ENCODE measurements around the gene TMEM74B.
"Not testable (repeated sequence)": the region's sequence is repeated elsewhere in the genome, so short reads cannot be mapped to it uniquely, and the experiment has no call there.

Gene TMEM74B

DNA sequence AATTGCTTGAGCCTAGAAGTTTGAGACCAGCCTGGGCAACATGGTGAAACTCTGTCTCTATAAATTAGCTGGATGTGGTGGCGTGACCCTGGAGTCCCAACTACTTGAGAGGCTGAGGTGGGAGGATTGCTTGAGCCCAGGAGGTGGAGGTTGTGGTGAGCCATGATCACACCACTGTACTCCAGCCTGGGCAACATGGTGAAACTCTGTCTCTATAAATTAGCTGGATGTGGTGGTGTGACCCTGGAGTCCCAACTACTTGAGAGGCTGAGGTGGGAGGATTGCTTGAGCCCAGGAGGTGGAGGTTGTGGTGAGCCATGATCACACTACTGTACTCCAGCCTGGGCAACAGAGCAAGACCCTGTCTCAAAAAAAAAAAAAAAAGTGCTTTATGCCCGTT, 35.0 kb downstream of the TMEM74B start:
- not testable (repeated sequence) for H4K8ac ChIP-seq (ENCODE audit: low read depth, low read length); H3K56ac ChIP-seq (ENCODE audit: low read length); H3K23ac ChIP-seq (ENCODE audit: low read length); H3K36me3 ChIP-seq (ENCODE audit: control insufficient read depth, insufficient read depth, low read length); H2AK5ac ChIP-seq (ENCODE audit: low read length); H2BK5ac ChIP-seq (ENCODE audit: low read length); H2BK15ac ChIP-seq (replicated peaks; ENCODE audit: low read depth); H4K5ac ChIP-seq (ENCODE audit: low read length); H3K4me2 ChIP-seq (ENCODE audit: low read length); H3K27me3 ChIP-seq (ENCODE audit: insufficient read depth, low read length, poor library complexity); DNase-seq; H3K27ac ChIP-seq (ENCODE audit: low read depth, low read length); H2BK120ac ChIP-seq (ENCODE audit: low read depth, low read length); H3K18ac ChIP-seq (ENCODE audit: low read length); H3K4me3 ChIP-seq (ENCODE audit: low read length); H3K79me2 ChIP-seq (ENCODE audit: control insufficient read depth, insufficient read depth, low read length); H3K4me1 ChIP-seq (ENCODE audit: control insufficient read depth, low read depth, low read length); H3K9ac ChIP-seq (ENCODE audit: low read length); H3K4ac ChIP-seq (ENCODE audit: low read depth, low read length); H3K79me1 ChIP-seq (ENCODE audit: low read length)
- no CpG with 5 or more reads among the region's 2 CpGs for WGBS (ENCODE audit: extremely low coverage, insufficient coverage, low lambda C conversion rate)

DNA sequence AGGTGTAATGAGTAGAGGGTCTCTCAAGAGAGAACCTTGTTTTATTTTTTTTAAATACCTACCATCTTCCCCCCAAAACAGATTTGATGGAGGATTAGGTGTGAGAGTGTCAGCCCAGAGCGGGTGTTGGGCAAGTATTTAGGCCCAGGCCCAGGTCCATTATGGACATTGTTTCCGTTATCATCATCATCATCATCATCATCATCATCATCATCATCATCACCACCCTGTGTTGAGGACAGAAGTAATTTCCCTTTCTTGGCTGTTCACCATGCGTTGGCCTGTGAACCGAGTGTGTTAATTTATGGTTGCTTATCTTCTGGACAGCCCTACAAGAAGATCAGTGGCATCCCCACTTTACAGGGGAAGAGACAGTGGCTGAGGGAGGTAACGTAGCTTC, 37.8 kb downstream of the TMEM74B start:
- H3K4me1 ChIP-seq (ENCODE audit: control insufficient read depth, low read depth, low read length) = no peaks in the 10 kb centered on the region
- H3K56ac ChIP-seq (ENCODE audit: low read length) = no peak overlapping the region
- H3K4me3 ChIP-seq (ENCODE audit: low read length) = no peak overlapping the region
- H2BK5ac ChIP-seq (ENCODE audit: low read length) = no peak overlapping the region
- H2BK15ac ChIP-seq (replicated peaks; ENCODE audit: low read depth) = no peak overlapping the region
- peaks cover 4% of the 10 kb centered on the region for H3K36me3 ChIP-seq (ENCODE audit: control insufficient read depth, insufficient read depth, low read length)
- no peak overlapping the region for H4K8ac ChIP-seq (ENCODE audit: low read depth, low read length)
- H3K4ac ChIP-seq (ENCODE audit: low read depth, low read length) = no peak overlapping the region
- WGBS (ENCODE audit: extremely low coverage, insufficient coverage, low lambda C conversion rate) = no CpG with 5 or more reads among the region's 5 CpGs
- H2AK5ac ChIP-seq (ENCODE audit: low read length) = no peak overlapping the region
- H3K79me2 ChIP-seq (ENCODE audit: control insufficient read depth, insufficient read depth, low read length) = no peaks in the 10 kb centered on the region
- no peak overlapping the region for H3K27ac ChIP-seq (ENCODE audit: low read depth, low read length)
- H3K9ac ChIP-seq (ENCODE audit: low read length) = no peak overlapping the region
- no peak overlapping the region for H3K23ac ChIP-seq (ENCODE audit: low read length)
- H3K79me1 ChIP-seq (ENCODE audit: low read length) = peaks cover 5% of the 10 kb centered on the region
- no peak overlapping the region for H3K4me2 ChIP-seq (ENCODE audit: low read length)
- no peak overlapping the region for H4K5ac ChIP-seq (ENCODE audit: low read length)
- H2BK120ac ChIP-seq (ENCODE audit: low read depth, low read length) = no peak overlapping the region
- H3K27me3 ChIP-seq (ENCODE audit: insufficient read depth, low read length, poor library complexity) = no peaks in the 10 kb centered on the region
- H3K18ac ChIP-seq (ENCODE audit: low read length) = no peak overlapping the region
- DNase-seq = no peak

DNA sequence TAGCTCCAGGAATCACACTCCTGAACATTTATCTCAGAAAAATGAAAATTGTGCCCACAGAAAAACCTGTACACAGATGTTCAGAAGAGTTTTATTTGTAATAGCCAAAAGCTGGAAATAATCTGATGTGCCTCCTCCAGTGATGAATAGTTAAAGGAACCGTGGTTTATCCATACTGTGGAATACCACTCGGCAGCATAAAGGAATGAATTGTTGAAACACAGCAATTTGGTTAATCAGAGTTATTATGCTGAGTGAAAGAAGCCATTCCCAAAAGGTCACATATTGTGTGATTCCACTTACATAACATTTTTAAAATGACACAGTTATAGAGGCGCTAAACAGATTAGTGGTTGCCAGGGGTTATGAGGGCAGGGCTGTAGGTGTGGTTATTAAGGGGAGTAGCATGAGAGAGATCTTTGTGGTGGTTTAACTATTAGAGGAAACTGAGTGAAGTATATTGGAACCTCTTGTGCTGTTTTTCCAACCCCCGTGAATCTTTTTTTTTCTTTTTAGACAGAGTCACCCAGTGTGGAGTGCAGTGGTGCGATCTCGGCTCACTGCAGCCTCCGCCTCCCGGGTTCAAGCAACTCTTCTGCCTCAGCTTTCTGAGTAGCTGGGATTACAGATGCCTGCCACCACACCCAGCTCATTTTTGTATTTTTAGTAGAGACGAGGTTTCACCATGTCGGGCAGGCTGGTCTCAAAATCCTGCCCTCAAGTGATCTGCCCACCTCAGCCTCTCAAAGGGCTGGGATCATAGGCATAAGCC, 40.2 kb downstream of the TMEM74B start:
- no peak overlapping the region for H3K4ac ChIP-seq (ENCODE audit: low read depth, low read length)
- H3K27ac ChIP-seq (ENCODE audit: low read depth, low read length) = no peak overlapping the region
- H3K36me3 ChIP-seq (ENCODE audit: control insufficient read depth, insufficient read depth, low read length) = peaks cover 4% of the 10 kb centered on the region
- H3K4me3 ChIP-seq (ENCODE audit: low read length) = no peak overlapping the region
- H2BK5ac ChIP-seq (ENCODE audit: low read length) = no peak overlapping the region
- no peak overlapping the region for H3K23ac ChIP-seq (ENCODE audit: low read length)
- no peak overlapping the region for H2BK120ac ChIP-seq (ENCODE audit: low read depth, low read length)
- no peaks in the 10 kb centered on the region for H3K79me2 ChIP-seq (ENCODE audit: control insufficient read depth, insufficient read depth, low read length)
- H3K4me1 ChIP-seq (ENCODE audit: control insufficient read depth, low read depth, low read length) = no peaks in the 10 kb centered on the region
- H3K79me1 ChIP-seq (ENCODE audit: low read length) = peaks cover 2% of the 10 kb centered on the region
- no peak overlapping the region for H3K56ac ChIP-seq (ENCODE audit: low read length)
- H2AK5ac ChIP-seq (ENCODE audit: low read length) = no peak overlapping the region
- no CpG with 5 or more reads among the region's 10 CpGs for WGBS (ENCODE audit: extremely low coverage, insufficient coverage, low lambda C conversion rate)
- no peak overlapping the region for H2BK15ac ChIP-seq (replicated peaks; ENCODE audit: low read depth)
- DNase-seq = no peak
- H3K27me3 ChIP-seq (ENCODE audit: insufficient read depth, low read length, poor library complexity) = no peaks in the 10 kb centered on the region
- H3K4me2 ChIP-seq (ENCODE audit: low read length) = no peak overlapping the region
- no peak overlapping the region for H3K18ac ChIP-seq (ENCODE audit: low read length)
- H4K8ac ChIP-seq (ENCODE audit: low read depth, low read length) = no peak overlapping the region
- H4K5ac ChIP-seq (ENCODE audit: low read length) = no peak overlapping the region
- no peak overlapping the region for H3K9ac ChIP-seq (ENCODE audit: low read length)

DNA sequence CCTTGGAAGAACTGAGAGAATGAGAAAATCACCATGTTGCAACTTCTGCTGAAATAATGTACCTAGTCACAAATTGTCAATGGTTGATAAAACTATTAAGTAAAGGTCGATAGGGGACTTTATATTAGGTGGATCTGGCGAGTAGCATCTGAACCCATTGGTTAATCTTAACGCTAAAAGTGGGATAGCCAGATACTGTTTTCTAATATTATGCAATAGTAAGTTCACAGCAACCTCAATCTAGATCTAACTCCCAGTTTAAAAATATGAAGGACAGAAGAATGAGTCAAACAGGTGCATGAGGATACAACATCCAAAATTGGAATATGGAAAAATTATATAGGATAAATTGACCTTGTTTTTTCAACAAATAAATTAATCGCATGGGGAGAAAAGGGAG, 47.5 kb downstream of the TMEM74B start:
- H3K27me3 ChIP-seq (ENCODE audit: insufficient read depth, low read length, poor library complexity) = no peaks in the 10 kb centered on the region
- no peak overlapping the region for H3K4me2 ChIP-seq (ENCODE audit: low read length)
- peaks cover 3% of the 10 kb centered on the region for H3K79me1 ChIP-seq (ENCODE audit: low read length)
- no peak for DNase-seq
- no peak overlapping the region for H3K18ac ChIP-seq (ENCODE audit: low read length)
- no peak overlapping the region for H3K9ac ChIP-seq (ENCODE audit: low read length)
- no peak overlapping the region for H4K5ac ChIP-seq (ENCODE audit: low read length)
- no peak overlapping the region for H3K4ac ChIP-seq (ENCODE audit: low read depth, low read length)
- H2BK5ac ChIP-seq (ENCODE audit: low read length) = no peak overlapping the region
- H3K36me3 ChIP-seq (ENCODE audit: control insufficient read depth, insufficient read depth, low read length) = peaks cover 4% of the 10 kb centered on the region
- no peak overlapping the region for H3K4me3 ChIP-seq (ENCODE audit: low read length)
- H2BK15ac ChIP-seq (replicated peaks; ENCODE audit: low read depth) = no peak overlapping the region
- no peak overlapping the region for H3K23ac ChIP-seq (ENCODE audit: low read length)
- H3K27ac ChIP-seq (ENCODE audit: low read depth, low read length) = no peak overlapping the region
- no peak overlapping the region for H2AK5ac ChIP-seq (ENCODE audit: low read length)
- no peak overlapping the region for H3K56ac ChIP-seq (ENCODE audit: low read length)
- no peak overlapping the region for H4K8ac ChIP-seq (ENCODE audit: low read depth, low read length)
- WGBS (ENCODE audit: extremely low coverage, insufficient coverage, low lambda C conversion rate) = no CpG with 5 or more reads among the region's 4 CpGs
- no peak overlapping the region for H2BK120ac ChIP-seq (ENCODE audit: low read depth, low read length)
- no peaks in the 10 kb centered on the region for H3K79me2 ChIP-seq (ENCODE audit: control insufficient read depth, insufficient read depth, low read length)
- H3K4me1 ChIP-seq (ENCODE audit: control insufficient read depth, low read depth, low read length) = no peaks in the 10 kb centered on the region

DNA sequence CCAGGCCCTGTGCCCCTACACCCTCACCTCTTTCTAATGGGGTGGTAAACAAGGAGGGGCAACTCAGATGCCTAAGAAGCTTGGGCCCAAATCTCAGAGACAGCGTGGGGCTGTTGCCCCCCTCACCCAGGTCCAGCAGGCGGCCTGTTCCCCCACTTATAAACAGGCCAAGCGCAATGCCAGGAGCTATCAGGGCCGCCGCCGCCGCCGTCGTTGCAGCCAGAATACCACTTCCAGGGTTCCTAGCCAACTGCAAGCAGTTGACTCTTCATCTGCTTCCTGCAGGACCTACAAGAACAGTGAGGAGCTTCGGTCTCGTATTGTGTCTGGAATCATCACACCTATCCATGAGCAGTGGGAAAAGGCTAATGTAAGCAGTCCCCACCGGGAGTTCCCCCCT, 49.9 kb downstream of the TMEM74B start:
- H3K79me2 ChIP-seq (ENCODE audit: control insufficient read depth, insufficient read depth, low read length) = peaks cover 3% of the 10 kb centered on the region
- H3K23ac ChIP-seq (ENCODE audit: low read length) = no peak overlapping the region
- H4K8ac ChIP-seq (ENCODE audit: low read depth, low read length) = no peak overlapping the region
- H3K56ac ChIP-seq (ENCODE audit: low read length) = no peak overlapping the region
- no peak for DNase-seq
- H3K4me2 ChIP-seq (ENCODE audit: low read length) = no peak overlapping the region
- no peaks in the 10 kb centered on the region for H3K27me3 ChIP-seq (ENCODE audit: insufficient read depth, low read length, poor library complexity)
- no peak overlapping the region for H2AK5ac ChIP-seq (ENCODE audit: low read length)
- H2BK120ac ChIP-seq (ENCODE audit: low read depth, low read length) = no peak overlapping the region
- no CpG with 5 or more reads among the region's 12 CpGs for WGBS (ENCODE audit: extremely low coverage, insufficient coverage, low lambda C conversion rate)
- no peak overlapping the region for H3K27ac ChIP-seq (ENCODE audit: low read depth, low read length)
- H2BK5ac ChIP-seq (ENCODE audit: low read length) = no peak overlapping the region
- no peak overlapping the region for H3K4me3 ChIP-seq (ENCODE audit: low read length)
- no peak overlapping the region for H3K4ac ChIP-seq (ENCODE audit: low read depth, low read length)
- no peak overlapping the region for H2BK15ac ChIP-seq (replicated peaks; ENCODE audit: low read depth)
- no peaks in the 10 kb centered on the region for H3K4me1 ChIP-seq (ENCODE audit: control insufficient read depth, low read depth, low read length)
- peaks cover 7% of the 10 kb centered on the region for H3K79me1 ChIP-seq (ENCODE audit: low read length)
- H3K9ac ChIP-seq (ENCODE audit: low read length) = no peak overlapping the region
- peaks cover 4% of the 10 kb centered on the region for H3K36me3 ChIP-seq (ENCODE audit: control insufficient read depth, insufficient read depth, low read length)
- no peak overlapping the region for H3K18ac ChIP-seq (ENCODE audit: low read length)
- no peak overlapping the region for H4K5ac ChIP-seq (ENCODE audit: low read length)

DNA sequence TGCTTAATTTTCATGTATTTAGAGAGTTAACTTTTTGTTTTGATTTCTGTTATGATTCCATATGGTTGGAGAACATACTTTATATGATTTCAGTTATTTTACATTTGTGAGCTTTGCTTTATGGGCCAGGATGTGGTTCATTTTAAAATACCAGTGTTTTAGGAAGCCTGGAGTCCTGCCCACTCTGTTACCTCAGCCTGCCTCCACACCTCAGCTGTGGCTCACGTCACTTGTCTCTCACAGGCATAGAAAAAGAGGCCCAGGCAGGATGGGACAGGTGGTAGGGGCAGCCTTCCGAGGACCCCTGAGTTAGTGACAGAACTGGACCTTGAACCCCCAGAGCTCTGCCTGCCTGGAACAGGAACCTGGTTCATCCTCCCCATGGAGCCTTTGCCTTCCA, 50.4 kb downstream of the TMEM74B start:
- Histone ChIP-seq H2BK5ac (ENCODE audit: low read length) (no peak overlapping the region), H3K23ac (ENCODE audit: low read length) (no peak overlapping the region), H3K4me3 (ENCODE audit: low read length) (no peak overlapping the region), H3K4me1 (ENCODE audit: control insufficient read depth, low read depth, low read length) (no peaks in the 10 kb centered on the region), H4K5ac (ENCODE audit: low read length) (no peak overlapping the region), H3K4ac (ENCODE audit: low read depth, low read length) (no peak overlapping the region), H2BK120ac (ENCODE audit: low read depth, low read length) (no peak overlapping the region), H3K18ac (ENCODE audit: low read length) (no peak overlapping the region), H3K79me1 (ENCODE audit: low read length) (peaks cover 7% of the 10 kb centered on the region), H4K8ac (ENCODE audit: low read depth, low read length) (no peak overlapping the region), H2BK15ac (replicated peaks; ENCODE audit: low read depth) (no peak overlapping the region), H2AK5ac (ENCODE audit: low read length) (no peak overlapping the region), H3K56ac (ENCODE audit: low read length) (no peak overlapping the region), H3K27ac (ENCODE audit: low read depth, low read length) (no peak overlapping the region), H3K4me2 (ENCODE audit: low read length) (no peak overlapping the region), H3K79me2 (ENCODE audit: control insufficient read depth, insufficient read depth, low read length) (peaks cover 3% of the 10 kb centered on the region), H3K9ac (ENCODE audit: low read length) (no peak overlapping the region), H3K36me3 (ENCODE audit: control insufficient read depth, insufficient read depth, low read length) (peaks cover 4% of the 10 kb centered on the region), H3K27me3 (ENCODE audit: insufficient read depth, low read length, poor library complexity) (no peaks in the 10 kb centered on the region)
- DNase-seq = no peak
- no CpG with 5 or more reads among the region's 2 CpGs for WGBS (ENCODE audit: extremely low coverage, insufficient coverage, low lambda C conversion rate)

Measured in mesendoderm (in vitro differentiated cells).